ENCODE data around the gene USH1C.

GRCh38 chr11:17543574-17544180, 539 bp downstream of the USH1C start:
- no peak for TF ChIP-seq CTCF (IDR thresholded peaks at IDR 0.05)
- TF ChIP-seq POLR2A (IDR thresholded peaks at IDR 0.05), result no peak
